HEK293 (cell line): Measurements from ENCODE around the gene MEMO1.

Experiments used
- CTCF ChIA-PET: fragments of 350-600 bp; formaldehyde crosslinking; extraction: SDS; loops from one replicate; lab custom pipeline; 2021; ENCODE audit warnings: antibody characterized with exemption; lab: Yijun Ruan, JAX
- POLR2A ChIA-PET: fragments of 300-600 bp; formaldehyde crosslinking; extraction: SDS; loops from one replicate; lab custom pipeline; 2020; ENCODE audit warnings: antibody characterized with exemption, inconsistent platforms; lab: Yijun Ruan, JAX
- H3K27ac ChIP-seq: fragments of 200-500 bp; sonication (Bioruptor generic); 2 replicates; pipeline ENCODE4 v1.5.1; 2014; ENCODE audit warnings: low read depth, low read length, control low read depth, inconsistent platforms; ENCODE audit errors: extremely low read depth
- H3K36me3 ChIP-seq, 2 experiments: fragments of 200-500 bp in 1 of 2; sonication (Bioruptor generic) in 1 of 2; 1 replicate in 1 of 2; 2 replicates in 1 of 2; pipeline ENCODE4 v1.5.1; 2014 to 2017; ENCODE audit warnings: inconsistent platforms in 2 of 2, low read length in 2 of 2; ENCODE audit not compliant: control insufficient read depth in 2 of 2, insufficient read depth in 1 of 2
- H3K4me1 ChIP-seq: fragments of 200-500 bp; sonication (Bioruptor generic); 2 replicates; pipeline ENCODE4 v1.5.1; 2014; ENCODE audit warnings: mild to moderate bottlenecking, low read length, inconsistent platforms; ENCODE audit not compliant: control insufficient read depth, insufficient read depth
- H3K4me3 ChIP-seq: 2 replicates; pipeline ENCODE4 v1.5.1; 2011; ENCODE audit warnings: low read depth, mild to moderate bottlenecking, control low read depth, low read length, moderate library complexity
- H3K9me3 ChIP-seq: fragments of 200-500 bp; sonication (Bioruptor generic); 2 replicates; pipeline ENCODE4 v1.5.1; 2014; ENCODE audit warnings: low read depth, low read length, inconsistent platforms; ENCODE audit not compliant: control insufficient read depth, insufficient read depth
- BCL11B ChIP-seq: fragments of 450-650 bp; formaldehyde crosslinking; IDR thresholded peaks from 2 replicates; pipeline ENCODE4 v1.5.1; 2016; ENCODE audit warnings: low read depth, missing biosample characterization, missing genetic modification characterization
- KLF8 ChIP-seq: fragments of 450-650 bp; formaldehyde crosslinking; IDR thresholded peaks from 2 replicates; pipeline ENCODE4 v1.5.1; 2016; ENCODE audit warnings: missing biosample characterization, missing genetic modification characterization
- MEIS1 ChIP-seq: sonication (generic); formaldehyde crosslinking; IDR thresholded peaks from 2 replicates; pipeline ENCODE4 v1.8.1; 2022; ENCODE audit warnings: missing genetic modification reagents, mild to moderate bottlenecking, borderline replicate concordance
- ZNF138 ChIP-seq: fragments of 450-650 bp; formaldehyde crosslinking; IDR thresholded peaks from 2 replicates; pipeline ENCODE4 v1.5.1; 2016; ENCODE audit warnings: missing biosample characterization, missing genetic modification characterization, borderline replicate concordance
- ZNF146 ChIP-seq: fragments of 450-650 bp; formaldehyde crosslinking; IDR thresholded peaks from 2 replicates; pipeline ENCODE4 v1.5.1; 2016; ENCODE audit warnings: missing biosample characterization, missing genetic modification characterization
- ZNF157 ChIP-seq: fragments of 450-650 bp; formaldehyde crosslinking; IDR thresholded peaks from 2 replicates; pipeline ENCODE4 v1.5.1; 2016; ENCODE audit warnings: missing biosample characterization, missing genetic modification characterization
- ZNF2 ChIP-seq: fragments of 450-650 bp; formaldehyde crosslinking; IDR thresholded peaks from 2 replicates; pipeline ENCODE4 v1.5.1; 2016; ENCODE audit warnings: missing biosample characterization, missing genetic modification characterization
- ZNF211 ChIP-seq: fragments of 450-650 bp; formaldehyde crosslinking; IDR thresholded peaks from 2 replicates; pipeline ENCODE4 v1.5.1; 2016; ENCODE audit warnings: low read depth, missing biosample characterization, missing genetic modification characterization
- ZNF266 ChIP-seq: fragments of 450-650 bp; formaldehyde crosslinking; IDR thresholded peaks from 2 replicates; pipeline ENCODE4 v1.5.1; 2016; ENCODE audit warnings: missing biosample characterization, missing genetic modification characterization, low read depth
- ZNF350 ChIP-seq: fragments of 450-650 bp; formaldehyde crosslinking; IDR thresholded peaks from 2 replicates; pipeline ENCODE4 v1.5.0; 2017; ENCODE audit warnings: missing biosample characterization, mild to moderate bottlenecking, missing genetic modification characterization
- ZNF362 ChIP-seq: fragments of 450-650 bp; formaldehyde crosslinking; IDR thresholded peaks from 2 replicates; pipeline ENCODE4 v1.5.1; 2016; ENCODE audit warnings: missing biosample characterization, missing genetic modification characterization
- ZNF416 ChIP-seq: fragments of 450-650 bp; formaldehyde crosslinking; IDR thresholded peaks from 2 replicates; pipeline ENCODE4 v1.5.1; 2016; ENCODE audit warnings: missing biosample characterization, missing genetic modification characterization
- ZNF433 ChIP-seq: fragments of 450-650 bp; formaldehyde crosslinking; IDR thresholded peaks from 2 replicates; pipeline ENCODE4 v1.5.1; 2016; ENCODE audit warnings: missing biosample characterization, missing genetic modification characterization, low read depth
- ZNF501 ChIP-seq: fragments of 450-650 bp; formaldehyde crosslinking; IDR thresholded peaks from 2 replicates; pipeline ENCODE4 v1.5.1; 2016; ENCODE audit warnings: missing biosample characterization, missing genetic modification characterization
- ZNF544 ChIP-seq: fragments of 450-650 bp; formaldehyde crosslinking; IDR thresholded peaks from 2 replicates; pipeline ENCODE4 v1.5.0; 2017; ENCODE audit warnings: missing biosample characterization, missing genetic modification characterization
- ZNF555 ChIP-seq: fragments of 450-650 bp; formaldehyde crosslinking; conservative IDR thresholded peaks from 2 replicates; pipeline ENCODE4 v1.5.1; 2017; ENCODE audit warnings: missing biosample characterization, mild to moderate bottlenecking, missing genetic modification characterization, inconsistent platforms
- ZNF558 ChIP-seq: fragments of 450-650 bp; formaldehyde crosslinking; IDR thresholded peaks from 2 replicates; pipeline ENCODE4 v1.5.1; 2016; ENCODE audit warnings: missing biosample characterization, missing genetic modification characterization
- ZNF580 ChIP-seq: fragments of 450-650 bp; formaldehyde crosslinking; IDR thresholded peaks from 2 replicates; pipeline ENCODE4 v1.5.1; 2016; ENCODE audit warnings: missing biosample characterization, missing genetic modification characterization
- ZNF623 ChIP-seq: fragments of 450-650 bp; formaldehyde crosslinking; IDR thresholded peaks from 2 replicates; pipeline ENCODE4 v1.5.1; 2016; ENCODE audit warnings: missing biosample characterization, missing genetic modification characterization
- ZNF701 ChIP-seq: fragments of 450-650 bp; formaldehyde crosslinking; IDR thresholded peaks from 2 replicates; pipeline ENCODE4 v1.5.1; 2016; ENCODE audit warnings: missing biosample characterization, missing genetic modification characterization
- ZNF768 ChIP-seq: fragments of 450-650 bp; formaldehyde crosslinking; IDR thresholded peaks from 2 replicates; pipeline ENCODE4 v1.5.1; 2018; ENCODE audit warnings: missing biosample characterization, mild to moderate bottlenecking, missing genetic modification characterization
- ZNF792 ChIP-seq: fragments of 450-650 bp; formaldehyde crosslinking; IDR thresholded peaks from 2 replicates; pipeline ENCODE4 v1.5.1; 2016; ENCODE audit warnings: missing biosample characterization, missing genetic modification characterization
- ZNF843 ChIP-seq: fragments of 450-650 bp; formaldehyde crosslinking; IDR thresholded peaks from 2 replicates; pipeline ENCODE4 v1.5.1; 2016; ENCODE audit warnings: missing biosample characterization, missing genetic modification characterization
- TF ChIP-seq, protein P1 (sequence below): fragments of 450-650 bp; formaldehyde crosslinking; IDR thresholded peaks from 2 replicates; pipeline ENCODE4 v1.5.1; 2016; ENCODE audit warnings: missing biosample characterization, missing genetic modification characterization

Gene MEMO1

DNA sequence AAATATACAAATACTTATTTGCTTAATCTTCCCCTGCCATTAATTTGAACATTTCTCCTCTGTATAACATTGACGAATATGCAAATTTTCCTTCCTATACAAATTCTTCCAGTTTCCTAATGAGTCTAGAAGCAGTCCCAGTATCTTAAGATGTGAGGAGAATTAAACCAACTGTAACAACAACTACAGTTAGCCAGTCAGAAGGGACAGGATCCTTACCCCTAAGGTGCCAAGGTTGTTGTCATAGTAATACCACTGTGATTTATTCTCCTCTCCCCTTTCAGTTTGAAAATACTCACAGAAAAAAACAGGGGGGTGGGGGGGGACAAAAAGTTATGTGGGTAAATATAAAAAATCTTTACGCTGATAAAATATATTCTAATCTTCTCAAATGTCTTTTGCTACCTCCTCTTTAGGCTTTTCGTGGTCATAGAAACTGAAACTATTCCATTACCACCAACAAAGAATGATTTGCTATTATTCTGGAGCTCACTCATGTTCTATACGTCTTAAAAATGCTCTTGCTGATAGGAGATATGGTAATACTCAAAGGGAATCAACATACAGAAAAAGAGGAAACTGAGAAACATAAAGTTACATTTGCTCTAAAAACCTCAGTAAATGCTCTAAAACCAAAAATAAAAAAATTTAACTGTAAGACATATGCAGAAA lies 107.6 kb downstream of the MEMO1 start:
- Histone ChIP-seq H3K9me3 (no peaks in the 10 kb centered on the region), H3K27ac (no peak overlapping the region), H3K4me1 (no peaks in the 10 kb centered on the region), H3K36me3 (peaks cover 6 to 9% of the 10 kb centered on the region in 2 experiments; a peak in 2 of 3 replicates), H3K4me3 (no peak overlapping the region)
- CTCF ChIA-PET, result interaction anchor here (0.6 kb wide), 1 partner anchor 16 kb away, joined by 3 read pairs; no protein-coding TSS in a partner anchor
- POLR2A ChIA-PET, result no interaction called here
- no peak for TF ChIP-seq ZNF211
- no peak for TF ChIP-seq ZNF266
- no peak for TF ChIP-seq ZNF362 (tag by site-specific recombination)
- no peak for TF ChIP-seq ZNF544 (tag by site-specific recombination)
- TF ChIP-seq ZNF146 (tag by site-specific recombination), result no peak
- no peak for TF ChIP-seq ZNF555 (tag by site-specific recombination)
- no peak for TF ChIP-seq ZNF843 (tag by site-specific recombination)
- TF ChIP-seq ZNF792 (tag by site-specific recombination), result no peak
- no peak for TF ChIP-seq ZNF768 (tag by site-specific recombination)
- TF ChIP-seq, protein P1, sequence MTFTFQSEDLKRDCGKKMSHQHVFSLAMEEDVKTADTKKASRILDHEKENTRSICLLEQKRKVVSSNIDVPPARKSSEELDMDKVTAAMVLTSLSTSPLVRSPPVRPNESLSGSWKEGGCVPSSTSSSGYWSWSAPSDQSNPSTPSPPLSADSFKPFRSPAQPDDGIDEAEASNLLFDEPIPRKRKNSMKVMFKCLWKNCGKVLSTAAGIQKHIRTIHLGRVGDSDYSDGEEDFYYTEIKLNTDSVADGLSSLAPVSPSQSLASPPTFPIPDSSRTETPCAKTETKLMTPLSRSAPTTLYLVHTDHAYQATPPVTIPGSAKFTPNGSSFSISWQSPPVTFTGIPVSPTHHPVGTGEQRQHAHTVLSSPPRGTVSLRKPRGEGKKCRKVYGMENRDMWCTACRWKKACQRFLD (tag by site-specific recombination), result no peak
- TF ChIP-seq ZNF350, result no peak

GRCh38 chr2:31901900-31902299 lies 108.9 kb downstream of the MEMO1 start:
- CTCF ChIA-PET, result interaction anchor here (0.7 kb wide), 1 partner anchor 13 kb away, joined by 3 read pairs; no protein-coding TSS in a partner anchor
- peaks cover 6 to 9% of the 10 kb centered on the region in 2 experiments; a peak in 2 of 3 replicates for H3K36me3 ChIP-seq
- no peak overlapping the region for H3K27ac ChIP-seq
- H3K9me3 ChIP-seq, result no peaks in the 10 kb centered on the region
- TF ChIP-seq ZNF501 (tag by site-specific recombination) (no peak), ZNF138 (tag by site-specific recombination) (no peak), ZNF701 (no peak), BCL11B (tag by site-specific recombination) (no peak), ZNF157 (tag by site-specific recombination) (no peak), ZNF416 (tag by site-specific recombination) (no peak), ZNF433 (tag by site-specific recombination) (no peak), ZNF558 (tag by site-specific recombination) (no peak), ZNF2 (tag by site-specific recombination) (no peak), ZNF623 (tag by site-specific recombination) (no peak), MEIS1 (CRISPR knock-in tag) (no peak), KLF8 (no peak), ZNF580 (tag by site-specific recombination) (no peak)
- no peaks in the 10 kb centered on the region for H3K4me1 ChIP-seq
- H3K4me3 ChIP-seq, result no peak overlapping the region
- POLR2A ChIA-PET, result no interaction called here
